Subcutaneous adipose tissue (tissue), 4 donors: Measurements from ENCODE around the gene TIAM1. TPM values are rescaled to one million over a fixed set of nuclear protein-coding genes. Genes with fewer than 3 reads are reported as not detected.

ENCODE experiments used
- total RNA-seq, 4 donors: library from RNA; depleted of rRNA; stranded (reverse); fragments of >200 nt; gene quantifications; one replicate each; pipeline ENCODE4 v1.1.0, GENCODE V29; 2016
- TF ChIP-seq, protein P1 (sequence below): fragments of 450-650 bp; IDR thresholded peaks from one replicate; pipeline ENCODE4 v1.5.1; 2016; ENCODE audit warnings: low read depth, mild to moderate bottlenecking, control low read depth, antibody characterized with exemption, moderate library complexity

The TIAM1 gene
- total RNA-seq, 4 donors from 2014 or later = 5.1 to 27.4 (median 14.7) TPM

DNA sequence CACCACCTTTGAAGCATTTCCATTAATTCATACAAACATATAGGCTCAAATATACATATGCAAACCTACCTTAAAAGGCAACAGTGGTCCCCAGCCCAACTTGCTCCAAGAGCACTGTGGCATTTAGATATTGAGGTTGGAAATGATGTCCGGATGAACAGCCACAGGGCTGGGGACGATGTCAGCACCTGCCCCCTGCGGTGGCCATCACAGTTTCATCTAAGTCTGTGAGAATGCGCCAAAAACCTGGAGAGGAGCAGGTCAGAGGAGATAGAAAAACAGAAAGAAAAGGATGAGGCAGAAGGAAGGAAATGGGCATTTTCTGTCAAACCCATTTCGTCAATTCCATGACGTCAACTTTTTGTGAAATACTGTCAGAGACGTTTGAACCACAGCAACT, 67.4 kb downstream of the TIAM1 start:
- TF ChIP-seq, protein P1, sequence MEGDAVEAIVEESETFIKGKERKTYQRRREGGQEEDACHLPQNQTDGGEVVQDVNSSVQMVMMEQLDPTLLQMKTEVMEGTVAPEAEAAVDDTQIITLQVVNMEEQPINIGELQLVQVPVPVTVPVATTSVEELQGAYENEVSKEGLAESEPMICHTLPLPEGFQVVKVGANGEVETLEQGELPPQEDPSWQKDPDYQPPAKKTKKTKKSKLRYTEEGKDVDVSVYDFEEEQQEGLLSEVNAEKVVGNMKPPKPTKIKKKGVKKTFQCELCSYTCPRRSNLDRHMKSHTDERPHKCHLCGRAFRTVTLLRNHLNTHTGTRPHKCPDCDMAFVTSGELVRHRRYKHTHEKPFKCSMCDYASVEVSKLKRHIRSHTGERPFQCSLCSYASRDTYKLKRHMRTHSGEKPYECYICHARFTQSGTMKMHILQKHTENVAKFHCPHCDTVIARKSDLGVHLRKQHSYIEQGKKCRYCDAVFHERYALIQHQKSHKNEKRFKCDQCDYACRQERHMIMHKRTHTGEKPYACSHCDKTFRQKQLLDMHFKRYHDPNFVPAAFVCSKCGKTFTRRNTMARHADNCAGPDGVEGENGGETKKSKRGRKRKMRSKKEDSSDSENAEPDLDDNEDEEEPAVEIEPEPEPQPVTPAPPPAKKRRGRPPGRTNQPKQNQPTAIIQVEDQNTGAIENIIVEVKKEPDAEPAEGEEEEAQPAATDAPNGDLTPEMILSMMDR = no peak

DNA sequence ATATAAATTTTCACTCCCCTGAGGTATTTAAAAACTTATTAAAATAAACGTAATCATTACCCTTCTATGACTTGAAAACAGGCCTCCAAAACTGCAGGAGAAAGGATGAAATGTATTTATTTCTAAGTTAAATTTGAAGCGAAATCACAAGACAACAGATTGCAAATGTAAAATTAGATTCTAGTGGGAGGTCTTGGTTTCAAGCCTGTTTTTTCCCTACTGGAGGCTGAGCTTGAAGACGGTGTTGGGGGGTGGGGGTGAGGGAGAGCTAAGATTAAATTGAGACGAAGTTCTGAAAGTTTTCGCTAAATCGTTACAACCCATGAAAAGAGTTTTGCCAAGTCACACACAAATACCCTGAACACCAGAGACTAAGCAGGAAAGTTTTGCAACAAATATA, 68.2 kb downstream of the TIAM1 start:
- TF ChIP-seq, protein P1 = no peak

DNA sequence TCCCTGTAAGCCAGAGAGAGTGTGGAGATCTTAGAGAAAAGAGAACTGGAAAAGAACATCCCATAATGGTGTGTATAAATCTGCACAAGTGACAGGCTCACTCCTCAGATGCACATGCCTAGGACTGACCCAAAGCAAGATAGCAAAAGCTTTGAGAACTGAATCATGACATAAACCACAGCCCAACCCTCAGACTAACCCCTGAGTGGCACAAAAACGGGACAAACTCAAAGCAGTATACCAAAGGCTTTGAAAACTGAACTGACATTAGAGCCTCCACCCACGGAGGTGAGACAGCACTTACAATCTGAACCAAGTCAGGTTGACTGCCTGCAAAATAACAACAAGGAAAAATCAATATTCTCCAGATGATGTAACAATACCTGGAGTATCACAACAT, 70.8 kb downstream of the TIAM1 start:
- TF ChIP-seq, protein P1 = no peak

DNA sequence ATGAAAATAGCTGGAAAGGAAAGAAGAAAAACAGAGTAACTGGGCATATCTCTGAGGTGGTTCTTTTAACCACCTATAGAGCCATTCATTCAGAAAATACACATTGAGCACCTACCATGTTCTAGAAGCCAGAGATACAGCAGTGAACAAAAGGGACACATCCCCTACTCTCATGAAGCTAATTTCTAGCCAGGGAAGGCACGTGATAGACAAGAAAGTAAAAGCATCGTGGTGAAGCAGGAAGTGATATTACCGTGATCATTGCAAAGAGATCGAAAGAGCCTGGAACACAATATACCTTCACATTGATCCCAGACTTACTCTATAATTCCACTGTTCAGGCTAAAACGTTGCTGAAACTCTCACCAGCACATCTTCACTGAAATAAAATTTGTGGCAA, 76.0 kb downstream of the TIAM1 start:
- TF ChIP-seq, protein P1 = no peak

DNA sequence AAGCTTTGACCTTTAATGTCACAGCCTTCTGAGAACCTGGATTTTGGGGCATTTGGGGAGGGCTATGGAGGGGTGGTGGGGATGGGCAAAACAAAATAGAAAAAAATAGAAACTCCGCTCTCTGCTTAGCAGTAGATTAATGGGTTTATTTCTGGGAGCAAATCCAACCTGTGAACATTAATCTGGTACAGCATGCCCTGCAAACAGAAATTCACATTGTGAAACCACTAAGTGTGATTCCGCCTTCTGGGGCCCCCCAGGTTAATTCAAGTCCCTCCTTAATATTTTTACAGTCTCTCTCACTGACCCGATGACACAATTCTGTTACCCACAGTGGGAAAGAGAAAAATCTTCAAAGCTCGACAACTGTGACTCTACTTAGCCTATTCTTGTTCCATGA, 76.4 kb downstream of the TIAM1 start:
- TF ChIP-seq, protein P1 = no peak

DNA sequence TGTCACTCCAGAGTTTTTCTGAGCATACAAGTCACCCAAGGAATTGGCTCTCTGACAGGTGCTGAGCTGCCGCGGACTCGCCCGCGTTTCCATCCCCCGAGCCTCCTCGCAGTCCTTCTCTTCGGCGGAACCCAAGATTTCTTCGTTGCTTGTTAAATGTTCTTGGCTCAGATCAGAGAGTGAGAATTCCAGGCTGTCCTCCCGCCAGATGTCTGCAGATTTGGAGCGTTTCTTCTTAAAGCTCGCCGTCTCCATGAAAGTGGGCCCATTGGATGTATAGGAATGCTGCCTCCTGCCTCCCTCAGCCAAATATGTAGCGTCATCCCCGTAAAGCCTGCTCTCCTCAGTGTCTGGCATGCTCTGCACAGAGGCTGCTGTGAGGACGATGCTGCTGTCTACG, 77.8 kb downstream of the TIAM1 start:
- TF ChIP-seq, protein P1 = no peak

DNA sequence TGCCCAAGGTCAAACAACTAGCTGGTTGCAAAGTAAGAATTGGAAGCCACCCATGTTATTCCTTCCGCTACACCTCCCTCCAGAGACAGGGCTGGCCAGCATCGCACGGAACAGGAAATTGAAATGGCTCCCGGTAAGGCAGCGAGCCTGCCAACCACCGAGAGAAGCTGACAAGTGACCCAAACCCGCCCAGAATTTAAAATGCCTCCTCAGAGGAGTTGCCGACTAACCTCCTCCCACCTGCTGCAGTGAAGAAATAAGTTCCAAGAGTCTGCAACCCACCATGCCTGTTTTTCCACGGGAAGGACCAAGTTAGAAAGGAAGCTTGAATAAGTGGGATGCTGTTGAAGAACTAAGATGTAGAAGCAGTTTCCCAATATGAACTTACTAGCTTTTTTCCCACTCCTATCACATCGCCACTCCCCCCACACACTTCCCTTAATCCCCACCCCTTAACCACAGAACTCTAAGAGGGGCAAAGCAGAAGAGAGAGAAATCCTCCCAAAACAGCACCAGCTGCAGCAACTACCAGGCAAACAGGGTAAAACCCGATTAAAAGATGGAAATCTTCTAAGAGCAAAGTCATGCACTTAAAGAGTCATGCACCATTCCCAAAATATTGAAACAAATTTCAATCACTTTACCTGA, 78.6 kb downstream of the TIAM1 start:
- TF ChIP-seq, protein P1 = no peak
